Cardiac septum (tissue), 1 donor: ENCODE measurements around the gene PWWP2A. TPM values are rescaled to one million over a fixed set of nuclear protein-coding genes. Genes with fewer than 3 reads are reported as not detected.

Source experiments
- total RNA-seq: library from RNA; stranded (reverse); fragmentation: NEBNext Ultra II Directional; extraction: Animal tissue kit (Norgen Biotek cat#: 25700); gene quantifications from one replicate; pipeline ENCODE4 v1.2.1, GENCODE V29; 2021
- donor health status: DM: no; HTN: no; CAD: no.

The PWWP2A gene
- total RNA-seq, 1 donor from 2014 or later: 11.7 TPM

Other genes with a start within 250 kb of the PWWP2A start
- 4.9 TPM for gene ADRA1B, start 203.0 kb downstream of the PWWP2A start, total RNA-seq
- gene TTC1, start 110.3 kb downstream of the PWWP2A start, total RNA-seq: 67.7 TPM
- gene FABP6, start 110.1 kb upstream of the PWWP2A start, total RNA-seq: not detected
- gene CCNJL, start 193.1 kb upstream of the PWWP2A start, total RNA-seq: 6.3 TPM